ENCODE measurements around the gene IKZF1.

Gene IKZF1

GRCh38 chr7:50304129-50304910 lies at the start of gene IKZF1:
Gene IKZF1, plus strand, starts transcription at chr7:50304716. Its CDS starts 14,346 bp downstream, at chr7:50319062.
- no peak for DNase-seq
- in situ Hi-C loops (cut with HindIII; ENCODE audit: low pct_ligation_motif_present, low pct_unique_long_range_greater_than_20kb, low sequenced_read_pairs) = no loop called here

GRCh38 chr7:50261593-50261992 lies 42.9 kb upstream of the IKZF1 start:
- in situ Hi-C loops (cut with HindIII; ENCODE audit: low pct_ligation_motif_present, low pct_unique_long_range_greater_than_20kb, low sequenced_read_pairs) = no loop called here
- DNase-seq = no peak

- in situ Hi-C loops (cut with HindIII; ENCODE audit: low pct_ligation_motif_present, low pct_unique_long_range_greater_than_20kb, low sequenced_read_pairs) = no loop called here
- DNase-seq = no peak
Measured at GRCh38 chr7:50262446-50262845, 42.1 kb upstream of the IKZF1 start.

- in situ Hi-C loops (cut with HindIII; ENCODE audit: low pct_ligation_motif_present, low pct_unique_long_range_greater_than_20kb, low sequenced_read_pairs) = no loop called here
- DNase-seq = no peak
Measured at GRCh38 chr7:50262916-50263690, 41.4 kb upstream of the IKZF1 start.

GRCh38 chr7:50264908-50265307 lies 39.6 kb upstream of the IKZF1 start:
- in situ Hi-C loops (cut with HindIII; ENCODE audit: low pct_ligation_motif_present, low pct_unique_long_range_greater_than_20kb, low sequenced_read_pairs) = no loop called here
- no peak for DNase-seq

GRCh38 chr7:50265968-50266634 lies 38.4 kb upstream of the IKZF1 start:
- in situ Hi-C loops (cut with HindIII; ENCODE audit: low pct_ligation_motif_present, low pct_unique_long_range_greater_than_20kb, low sequenced_read_pairs) = no loop called here
- DNase-seq = no peak

GRCh38 chr7:50266635-50267386 lies 37.7 kb upstream of the IKZF1 start:
- in situ Hi-C loops (cut with HindIII; ENCODE audit: low pct_ligation_motif_present, low pct_unique_long_range_greater_than_20kb, low sequenced_read_pairs) = no loop called here
- DNase-seq = no peak

- DNase-seq = no peak
- in situ Hi-C loops (cut with HindIII; ENCODE audit: low pct_ligation_motif_present, low pct_unique_long_range_greater_than_20kb, low sequenced_read_pairs) = no loop called here
Measured at GRCh38 chr7:50267525-50268041, 36.9 kb upstream of the IKZF1 start.

- no peak for DNase-seq
- in situ Hi-C loops (cut with HindIII; ENCODE audit: low pct_ligation_motif_present, low pct_unique_long_range_greater_than_20kb, low sequenced_read_pairs) = no loop called here
Measured at GRCh38 chr7:50268223-50268622, 36.3 kb upstream of the IKZF1 start.

- in situ Hi-C loops (cut with HindIII; ENCODE audit: low pct_ligation_motif_present, low pct_unique_long_range_greater_than_20kb, low sequenced_read_pairs) = no loop called here
- no peak for DNase-seq
Measured at GRCh38 chr7:50268990-50269389, 35.5 kb upstream of the IKZF1 start.

- in situ Hi-C loops (cut with HindIII; ENCODE audit: low pct_ligation_motif_present, low pct_unique_long_range_greater_than_20kb, low sequenced_read_pairs) = no loop called here
- no peak for DNase-seq
Measured at GRCh38 chr7:50270531-50271018, 33.9 kb upstream of the IKZF1 start.

GRCh38 chr7:50272808-50273207 lies 31.7 kb upstream of the IKZF1 start:
- DNase-seq = no peak
- in situ Hi-C loops (cut with HindIII; ENCODE audit: low pct_ligation_motif_present, low pct_unique_long_range_greater_than_20kb, low sequenced_read_pairs) = no loop called here

GRCh38 chr7:50273301-50273700 lies 31.2 kb upstream of the IKZF1 start:
- in situ Hi-C loops (cut with HindIII; ENCODE audit: low pct_ligation_motif_present, low pct_unique_long_range_greater_than_20kb, low sequenced_read_pairs) = no loop called here
- no peak for DNase-seq

- DNase-seq = no peak
- in situ Hi-C loops (cut with HindIII; ENCODE audit: low pct_ligation_motif_present, low pct_unique_long_range_greater_than_20kb, low sequenced_read_pairs) = no loop called here
Measured at GRCh38 chr7:50273870-50274269, 30.6 kb upstream of the IKZF1 start.

GRCh38 chr7:50274361-50274760 lies 30.2 kb upstream of the IKZF1 start:
- DNase-seq = no peak
- in situ Hi-C loops (cut with HindIII; ENCODE audit: low pct_ligation_motif_present, low pct_unique_long_range_greater_than_20kb, low sequenced_read_pairs) = no loop called here

GRCh38 chr7:50275430-50275829 lies 29.1 kb upstream of the IKZF1 start:
- DNase-seq = no peak
- in situ Hi-C loops (cut with HindIII; ENCODE audit: low pct_ligation_motif_present, low pct_unique_long_range_greater_than_20kb, low sequenced_read_pairs) = no loop called here

- in situ Hi-C loops (cut with HindIII; ENCODE audit: low pct_ligation_motif_present, low pct_unique_long_range_greater_than_20kb, low sequenced_read_pairs) = no loop called here
- DNase-seq = no peak
Measured at GRCh38 chr7:50276483-50276882, 28.0 kb upstream of the IKZF1 start.

- in situ Hi-C loops (cut with HindIII; ENCODE audit: low pct_ligation_motif_present, low pct_unique_long_range_greater_than_20kb, low sequenced_read_pairs) = no loop called here
- DNase-seq = no peak
Measured at GRCh38 chr7:50278120-50278519, 26.4 kb upstream of the IKZF1 start.

Data from ACHN (cell line).